Activated CD4-positive, alpha-beta T cell treated with anti-CD3 and anti-CD28 coated beads for 4 hours (primary cell): ENCODE data around the gene JAG2.

Experiments used
- DNase-seq, 2 donors: peaks; one replicate each; pipeline ENCODE4 v3.0.0-alpha.2; 2020

Gene JAG2

GRCh38 chr14:105181549-105182295, 13.1 kb upstream of the JAG2 start:
- no peak for DNase-seq

- DNase-seq, result peak; percentile 81 to 86
These were observed 12.3 kb upstream of the JAG2 start, which contains the start of gene NUDT14 for GRCh38 chr14:105180592-105181548. Gene NUDT14 (minus strand): TSS chr14:105181312. CDS start chr14:105181209, 103 bp downstream.

- no peak for DNase-seq
These were observed 10.6 kb upstream of the JAG2 start for GRCh38 chr14:105179191-105179590.

GRCh38 chr14:105178868-105179140, 10.2 kb upstream of the JAG2 start:
- no peak for DNase-seq

GRCh38 chr14:105178069-105178867, 9.7 kb upstream of the JAG2 start:
- no peak for DNase-seq

- DNase-seq, result no peak
These were observed 8.5 kb upstream of the JAG2 start for GRCh38 chr14:105177082-105177481.

- DNase-seq, result no peak
These were observed 7.9 kb upstream of the JAG2 start for GRCh38 chr14:105176513-105176912.

GRCh38 chr14:105173901-105174894, 5.6 kb upstream of the JAG2 start:
- peak in 1 of 2 donors; percentile 27 for DNase-seq

GRCh38 chr14:105173145-105173544, 4.6 kb upstream of the JAG2 start:
- DNase-seq, result no peak

- no peak for DNase-seq
These were observed 3.9 kb upstream of the JAG2 start for GRCh38 chr14:105172476-105172875.

GRCh38 chr14:105171004-105171673, 2.6 kb upstream of the JAG2 start:
- DNase-seq, result no peak

GRCh38 chr14:105169776-105170655, 1.4 kb upstream of the JAG2 start:
- peak in 1 of 2 donors; percentile 42 for DNase-seq

GRCh38 chr14:105168979-105169507, 467 bp upstream of the JAG2 start:
- DNase-seq, result peak; percentile 36 to 58

GRCh38 chr14:105168093-105168420, 519 bp downstream of the JAG2 start:
- DNase-seq, result no peak

GRCh38 chr14:105167303-105168092, 1.1 kb downstream of the JAG2 start:
- DNase-seq, result no peak

- DNase-seq, result no peak
These were observed 1.8 kb downstream of the JAG2 start for GRCh38 chr14:105166571-105167302.

- no peak for DNase-seq
These were observed 2.7 kb downstream of the JAG2 start for GRCh38 chr14:105165761-105166485.
